ENCODE measurements around the gene GJE1.

Gene GJE1

GRCh38 chr6:142162780-142163179 is 30.1 kb downstream of the GJE1 start:
- no peak overlapping the region for H3K4me3 ChIP-seq (ENCODE audit: insufficient read depth, low read depth, low read length)
- WGBS, 2 experiments: 94 to 98% methylated on average over 1 of the region's 1 CpG
- H3K9me3 ChIP-seq (ENCODE audit: control insufficient read depth, low read length): no peaks in the 10 kb centered on the region
- no peaks in the 10 kb centered on the region for H3K27me3 ChIP-seq (ENCODE audit: control insufficient read depth, insufficient read depth, low read length, poor library complexity, severe bottlenecking)
- peaks cover 1% of the 10 kb centered on the region for H3K36me3 ChIP-seq (ENCODE audit: control insufficient read depth, insufficient read depth, low read length)
- no peak overlapping the region for H3K27ac ChIP-seq (ENCODE audit: insufficient read depth, low read depth, low read length, poor library complexity, severe bottlenecking)
- H3K4me1 ChIP-seq (ENCODE audit: control insufficient read depth, insufficient read depth, low read length): no peaks in the 10 kb centered on the region

GRCh38 chr6:142165227-142165626 is 32.5 kb downstream of the GJE1 start:
- Histone ChIP-seq H3K9me3 (ENCODE audit: control insufficient read depth, low read length) (no peaks in the 10 kb centered on the region), H3K27ac (ENCODE audit: insufficient read depth, low read depth, low read length, poor library complexity, severe bottlenecking) (no peak overlapping the region), H3K4me1 (ENCODE audit: control insufficient read depth, insufficient read depth, low read length) (no peaks in the 10 kb centered on the region), H3K4me3 (ENCODE audit: insufficient read depth, low read depth, low read length) (no peak overlapping the region), H3K36me3 (ENCODE audit: control insufficient read depth, insufficient read depth, low read length) (peaks cover 3% of the 10 kb centered on the region), H3K27me3 (ENCODE audit: control insufficient read depth, insufficient read depth, low read length, poor library complexity, severe bottlenecking) (no peaks in the 10 kb centered on the region)
- 98% methylated on average over 3 to 4 of the region's 4 CpGs for WGBS, 2 experiments

GRCh38 chr6:142167071-142167470 is 34.3 kb downstream of the GJE1 start:
- no peak overlapping the region for H3K4me3 ChIP-seq (ENCODE audit: insufficient read depth, low read depth, low read length)
- H3K27ac ChIP-seq (ENCODE audit: insufficient read depth, low read depth, low read length, poor library complexity, severe bottlenecking): no peak overlapping the region
- H3K9me3 ChIP-seq (ENCODE audit: control insufficient read depth, low read length): no peaks in the 10 kb centered on the region
- H3K27me3 ChIP-seq (ENCODE audit: control insufficient read depth, insufficient read depth, low read length, poor library complexity, severe bottlenecking): no peaks in the 10 kb centered on the region
- H3K36me3 ChIP-seq (ENCODE audit: control insufficient read depth, insufficient read depth, low read length): peaks cover 3% of the 10 kb centered on the region
- no peaks in the 10 kb centered on the region for H3K4me1 ChIP-seq (ENCODE audit: control insufficient read depth, insufficient read depth, low read length)
- WGBS, 2 experiments: 99 to 100% methylated on average over 3 of the region's 3 CpGs

GRCh38 chr6:142167486-142167885 is 34.8 kb downstream of the GJE1 start:
- Histone ChIP-seq H3K9me3 (ENCODE audit: control insufficient read depth, low read length) (no peaks in the 10 kb centered on the region), H3K36me3 (ENCODE audit: control insufficient read depth, insufficient read depth, low read length) (peaks cover 3% of the 10 kb centered on the region), H3K27me3 (ENCODE audit: control insufficient read depth, insufficient read depth, low read length, poor library complexity, severe bottlenecking) (no peaks in the 10 kb centered on the region), H3K4me1 (ENCODE audit: control insufficient read depth, insufficient read depth, low read length) (no peaks in the 10 kb centered on the region), H3K4me3 (ENCODE audit: insufficient read depth, low read depth, low read length) (no peak overlapping the region), H3K27ac (ENCODE audit: insufficient read depth, low read depth, low read length, poor library complexity, severe bottlenecking) (no peak overlapping the region)
- 94 to 96% methylated on average over 2 of the region's 2 CpGs for WGBS, 2 experiments

- Histone ChIP-seq H3K27me3 (ENCODE audit: control insufficient read depth, insufficient read depth, low read length, poor library complexity, severe bottlenecking) (no peaks in the 10 kb centered on the region), H3K4me1 (ENCODE audit: control insufficient read depth, insufficient read depth, low read length) (no peaks in the 10 kb centered on the region), H3K9me3 (ENCODE audit: control insufficient read depth, low read length) (no peaks in the 10 kb centered on the region), H3K27ac (ENCODE audit: insufficient read depth, low read depth, low read length, poor library complexity, severe bottlenecking) (no peak overlapping the region), H3K4me3 (ENCODE audit: insufficient read depth, low read depth, low read length) (no peak overlapping the region), H3K36me3 (ENCODE audit: control insufficient read depth, insufficient read depth, low read length) (peaks cover 3% of the 10 kb centered on the region)
These were observed 38.6 kb downstream of the GJE1 start for GRCh38 chr6:142171351-142171750.

GRCh38 chr6:142172758-142173157 is 40.0 kb downstream of the GJE1 start:
- H3K27me3 ChIP-seq (ENCODE audit: control insufficient read depth, insufficient read depth, low read length, poor library complexity, severe bottlenecking): no peaks in the 10 kb centered on the region
- no peak overlapping the region for H3K4me3 ChIP-seq (ENCODE audit: insufficient read depth, low read depth, low read length)
- H3K27ac ChIP-seq (ENCODE audit: insufficient read depth, low read depth, low read length, poor library complexity, severe bottlenecking): no peak overlapping the region
- no peaks in the 10 kb centered on the region for H3K9me3 ChIP-seq (ENCODE audit: control insufficient read depth, low read length)
- H3K36me3 ChIP-seq (ENCODE audit: control insufficient read depth, insufficient read depth, low read length): peaks cover 2% of the 10 kb centered on the region
- H3K4me1 ChIP-seq (ENCODE audit: control insufficient read depth, insufficient read depth, low read length): no peaks in the 10 kb centered on the region

- H3K27ac ChIP-seq (ENCODE audit: insufficient read depth, low read depth, low read length, poor library complexity, severe bottlenecking): no peak overlapping the region
- no peak overlapping the region for H3K4me3 ChIP-seq (ENCODE audit: insufficient read depth, low read depth, low read length)
- 89 to 97% methylated on average over 3 of the region's 3 CpGs for WGBS, 2 experiments
- no peaks in the 10 kb centered on the region for H3K4me1 ChIP-seq (ENCODE audit: control insufficient read depth, insufficient read depth, low read length)
- H3K27me3 ChIP-seq (ENCODE audit: control insufficient read depth, insufficient read depth, low read length, poor library complexity, severe bottlenecking): no peaks in the 10 kb centered on the region
- no peaks in the 10 kb centered on the region for H3K9me3 ChIP-seq (ENCODE audit: control insufficient read depth, low read length)
- no peaks in the 10 kb centered on the region for H3K36me3 ChIP-seq (ENCODE audit: control insufficient read depth, insufficient read depth, low read length)
These were observed 41.3 kb downstream of the GJE1 start for GRCh38 chr6:142173980-142174379.

- H3K27ac ChIP-seq (ENCODE audit: insufficient read depth, low read depth, low read length, poor library complexity, severe bottlenecking): no peak overlapping the region
- no peaks in the 10 kb centered on the region for H3K27me3 ChIP-seq (ENCODE audit: control insufficient read depth, insufficient read depth, low read length, poor library complexity, severe bottlenecking)
- H3K9me3 ChIP-seq (ENCODE audit: control insufficient read depth, low read length): no peaks in the 10 kb centered on the region
- no peaks in the 10 kb centered on the region for H3K4me1 ChIP-seq (ENCODE audit: control insufficient read depth, insufficient read depth, low read length)
- H3K4me3 ChIP-seq (ENCODE audit: insufficient read depth, low read depth, low read length): no peak overlapping the region
- 93 to 95% methylated on average over 5 of the region's 6 CpGs for WGBS, 2 experiments
- H3K36me3 ChIP-seq (ENCODE audit: control insufficient read depth, insufficient read depth, low read length): no peaks in the 10 kb centered on the region
These were observed 42.0 kb downstream of the GJE1 start for GRCh38 chr6:142174703-142175102.

GRCh38 chr6:142178129-142178528 is 45.4 kb downstream of the GJE1 start:
- H3K36me3 ChIP-seq (ENCODE audit: control insufficient read depth, insufficient read depth, low read length): no peaks in the 10 kb centered on the region
- H3K4me1 ChIP-seq (ENCODE audit: control insufficient read depth, insufficient read depth, low read length): no peaks in the 10 kb centered on the region
- H3K4me3 ChIP-seq (ENCODE audit: insufficient read depth, low read depth, low read length): no peak overlapping the region
- H3K27ac ChIP-seq (ENCODE audit: insufficient read depth, low read depth, low read length, poor library complexity, severe bottlenecking): no peak overlapping the region
- no peaks in the 10 kb centered on the region for H3K9me3 ChIP-seq (ENCODE audit: control insufficient read depth, low read length)
- no peaks in the 10 kb centered on the region for H3K27me3 ChIP-seq (ENCODE audit: control insufficient read depth, insufficient read depth, low read length, poor library complexity, severe bottlenecking)

GRCh38 chr6:142182004-142182403 is 49.3 kb downstream of the GJE1 start:
- Histone ChIP-seq H3K9me3 (ENCODE audit: control insufficient read depth, low read length) (no peaks in the 10 kb centered on the region), H3K27ac (ENCODE audit: insufficient read depth, low read depth, low read length, poor library complexity, severe bottlenecking) (no peak overlapping the region), H3K27me3 (ENCODE audit: control insufficient read depth, insufficient read depth, low read length, poor library complexity, severe bottlenecking) (no peaks in the 10 kb centered on the region), H3K4me3 (ENCODE audit: insufficient read depth, low read depth, low read length) (no peak overlapping the region), H3K4me1 (ENCODE audit: control insufficient read depth, insufficient read depth, low read length) (no peaks in the 10 kb centered on the region), H3K36me3 (ENCODE audit: control insufficient read depth, insufficient read depth, low read length) (no peaks in the 10 kb centered on the region)

GRCh38 chr6:142183351-142183750 is 50.6 kb downstream of the GJE1 start:
- H3K9me3 ChIP-seq (ENCODE audit: control insufficient read depth, low read length): no peaks in the 10 kb centered on the region
- H3K36me3 ChIP-seq (ENCODE audit: control insufficient read depth, insufficient read depth, low read length): no peaks in the 10 kb centered on the region
- H3K27me3 ChIP-seq (ENCODE audit: control insufficient read depth, insufficient read depth, low read length, poor library complexity, severe bottlenecking): no peaks in the 10 kb centered on the region
- 100% methylated on average over 1 of the region's 1 CpG for WGBS, 2 experiments
- no peaks in the 10 kb centered on the region for H3K4me1 ChIP-seq (ENCODE audit: control insufficient read depth, insufficient read depth, low read length)
- no peak overlapping the region for H3K4me3 ChIP-seq (ENCODE audit: insufficient read depth, low read depth, low read length)
- H3K27ac ChIP-seq (ENCODE audit: insufficient read depth, low read depth, low read length, poor library complexity, severe bottlenecking): no peak overlapping the region
